GM18502 (cell line): ENCODE data around the gene CRTC3.
A peak's percentile ranks its signal among the peaks of the same experiment; 100 is the strongest.

ENCODE experiments used
- ATAC-seq: cut with Tn5 transposase; IDR thresholded peaks from one replicate; pipeline ENCODE4 v1.9.1; 2021; ENCODE audit warnings: mild to moderate bottlenecking; ENCODE audit not compliant: unreplicated experiment, poor library complexity

Gene CRTC3

DNA sequence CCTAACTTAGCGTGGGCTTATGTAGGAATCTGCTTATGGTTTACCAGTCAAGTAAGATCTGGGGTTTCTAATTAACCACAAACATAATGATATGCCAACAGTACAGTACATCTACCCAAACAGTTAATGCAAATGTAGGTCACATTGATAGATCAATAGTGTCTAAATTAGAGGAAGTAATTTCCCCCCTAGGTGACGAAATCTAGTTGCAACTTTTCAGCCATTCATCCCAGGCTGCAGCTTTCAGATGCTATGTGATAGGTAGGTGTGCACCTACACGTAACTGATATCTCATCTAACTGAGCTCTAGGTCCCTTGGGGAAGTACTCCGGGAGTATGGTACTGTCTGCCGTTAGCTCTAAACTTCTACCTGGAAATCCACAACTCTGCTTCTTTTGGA lies 57.2 kb downstream of the CRTC3 start:
- no peak for ATAC-seq

DNA sequence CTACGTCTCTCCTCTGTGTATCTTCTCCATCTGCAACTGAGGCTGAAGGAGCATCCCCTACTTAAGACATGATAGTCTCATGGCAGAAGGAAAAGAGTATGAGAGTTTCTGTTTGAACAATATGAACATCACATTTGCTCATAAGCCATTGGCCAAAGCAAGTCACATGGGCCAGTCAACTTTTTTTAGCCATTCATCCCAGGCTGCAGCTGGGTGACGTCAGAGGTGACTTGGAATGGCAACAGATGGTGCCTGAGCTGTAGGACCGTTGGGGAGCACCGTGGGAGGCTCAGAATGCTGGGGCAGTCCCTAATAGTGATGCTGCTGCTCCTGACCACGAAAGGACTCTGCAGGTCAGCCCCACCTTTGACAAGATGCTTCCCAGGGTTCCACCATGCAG lies 58.7 kb downstream of the CRTC3 start:
- ATAC-seq: no peak

DNA sequence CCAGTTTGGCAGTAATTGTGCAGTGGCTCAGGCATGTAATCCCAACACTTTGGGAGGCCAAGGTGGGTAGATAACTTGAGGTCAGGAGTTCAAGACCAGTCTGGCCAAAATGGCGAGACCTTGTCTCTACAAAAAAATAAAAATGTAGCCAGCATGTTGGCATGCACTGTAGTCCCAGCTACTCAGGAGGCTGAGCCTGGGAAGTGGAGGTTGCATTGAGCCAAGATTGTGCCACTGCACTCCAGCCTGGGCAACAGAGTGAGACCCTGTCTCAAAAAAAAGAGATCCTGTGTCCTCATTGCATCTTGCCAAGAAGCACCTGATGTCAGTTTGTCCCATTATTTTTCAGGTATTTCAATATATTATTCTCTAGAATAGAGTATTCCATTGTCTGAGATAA lies 61.8 kb downstream of the CRTC3 start:
- ATAC-seq: no peak

- no peak for ATAC-seq
Observed at GRCh38 chr15:90592131-90592881, 62.6 kb downstream of the CRTC3 start.

- no peak for ATAC-seq
Observed at GRCh38 chr15:90593499-90594158, 63.9 kb downstream of the CRTC3 start.

DNA sequence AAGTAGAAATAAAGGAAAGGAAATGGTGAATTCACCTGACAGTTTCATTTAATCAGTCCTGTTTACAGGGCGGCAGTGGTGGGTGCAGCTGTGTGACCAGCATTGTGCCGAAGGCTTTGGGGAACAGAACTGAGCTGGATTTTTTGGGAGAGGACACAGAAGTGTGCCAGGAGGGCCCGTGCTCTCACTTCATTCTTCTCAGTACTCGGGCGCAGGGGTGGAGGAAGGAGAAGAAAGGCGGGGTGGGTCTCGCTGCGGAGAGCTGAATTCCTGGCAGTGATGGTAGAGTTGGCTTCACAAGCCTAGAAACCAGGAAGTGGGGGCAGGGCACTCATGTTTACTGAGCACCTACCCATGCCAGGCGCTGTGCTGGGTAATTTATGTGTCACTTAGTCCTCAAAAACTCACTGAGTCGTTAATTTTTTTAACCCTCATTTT lies 64.6 kb downstream of the CRTC3 start:
- ATAC-seq: peak; percentile 40

DNA sequence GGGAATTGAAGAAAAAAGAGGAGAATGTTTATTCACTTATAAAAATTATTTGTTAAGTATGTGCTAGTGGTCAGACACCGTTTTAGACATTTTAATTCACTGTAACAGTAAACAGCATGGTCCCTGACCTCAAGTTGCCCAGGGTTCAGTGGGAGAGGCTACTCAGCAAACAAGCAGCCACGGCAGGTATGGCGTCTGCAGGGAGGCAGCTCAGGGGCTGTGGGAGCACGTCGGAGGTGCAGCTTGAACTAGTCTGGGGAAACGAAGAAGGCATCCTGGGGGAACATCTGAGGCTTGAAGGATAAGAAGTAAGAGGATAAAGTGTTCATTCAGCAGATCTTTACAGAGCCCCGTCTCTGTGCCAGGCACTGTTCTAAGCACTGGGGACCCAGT lies 66.0 kb downstream of the CRTC3 start:
- ATAC-seq: no peak

- no peak for ATAC-seq
Observed at GRCh38 chr15:90596943-90597342, 67.2 kb downstream of the CRTC3 start.

DNA sequence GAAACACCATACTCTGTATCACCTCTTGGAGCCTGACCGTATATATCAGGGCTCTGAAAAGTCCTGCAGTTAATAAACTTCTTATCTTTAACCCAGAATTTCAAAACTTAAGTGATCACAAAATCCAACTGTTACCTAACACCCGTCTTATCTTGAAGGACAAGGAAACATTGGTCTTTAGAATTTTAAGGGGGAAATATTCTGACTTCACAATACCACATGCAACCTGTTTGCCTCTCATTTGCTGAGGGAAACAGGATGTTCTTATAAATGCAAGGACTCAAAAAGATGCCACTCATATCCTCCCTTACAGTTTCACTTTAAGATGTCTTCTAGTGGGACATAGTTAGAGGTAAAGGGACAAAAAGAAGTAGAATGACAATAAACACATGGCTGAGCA lies 67.9 kb downstream of the CRTC3 start:
- ATAC-seq: peak; percentile 42

- ATAC-seq: peak; percentile 37
Observed at GRCh38 chr15:90598031-90598577, 68.4 kb downstream of the CRTC3 start.

- ATAC-seq: no peak
Observed at GRCh38 chr15:90598679-90599078, 69.0 kb downstream of the CRTC3 start.

DNA sequence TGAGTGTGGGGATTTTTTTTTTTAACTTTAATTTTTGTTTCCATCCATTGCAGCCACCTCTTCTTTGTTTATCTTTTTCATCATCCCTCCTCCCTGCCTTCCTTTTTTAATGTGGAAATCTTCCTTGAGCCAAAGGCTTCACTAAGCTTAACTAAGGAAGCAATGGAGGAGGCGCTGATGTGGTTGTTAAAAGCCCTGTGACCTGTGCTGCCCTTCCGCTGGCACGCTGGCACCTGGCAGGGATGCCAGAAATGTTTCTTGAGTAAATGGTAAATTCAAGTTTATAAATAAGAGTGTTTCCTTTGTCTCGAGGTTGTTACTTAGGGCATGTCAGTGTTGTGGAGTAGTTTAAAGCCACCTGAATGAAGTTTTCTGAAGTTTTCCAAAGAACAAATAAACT lies 69.4 kb downstream of the CRTC3 start:
- ATAC-seq: no peak

DNA sequence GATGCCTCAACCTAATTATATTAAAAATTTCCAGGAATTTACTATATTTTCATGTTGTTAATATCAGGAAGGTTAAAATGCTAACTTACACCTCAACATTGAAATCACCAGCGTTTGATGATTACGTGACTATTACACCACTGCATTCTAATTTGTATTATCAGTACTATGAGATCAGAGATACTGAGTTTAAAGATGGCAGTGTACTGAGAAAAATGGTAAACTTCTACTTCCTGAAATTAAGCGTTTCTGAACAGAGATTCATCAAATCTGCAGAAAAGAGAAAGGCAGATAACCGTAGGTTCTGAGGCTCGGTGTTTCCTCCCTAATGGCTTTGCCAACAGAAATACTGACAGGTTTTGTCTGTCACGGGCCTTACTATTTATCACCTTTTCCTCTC lies 69.9 kb downstream of the CRTC3 start:
- no peak for ATAC-seq

GRCh38 chr15:90600954-90601353 lies 71.2 kb downstream of the CRTC3 start:
- ATAC-seq: no peak

- ATAC-seq: no peak
Observed at GRCh38 chr15:90603893-90604292, 74.2 kb downstream of the CRTC3 start.

DNA sequence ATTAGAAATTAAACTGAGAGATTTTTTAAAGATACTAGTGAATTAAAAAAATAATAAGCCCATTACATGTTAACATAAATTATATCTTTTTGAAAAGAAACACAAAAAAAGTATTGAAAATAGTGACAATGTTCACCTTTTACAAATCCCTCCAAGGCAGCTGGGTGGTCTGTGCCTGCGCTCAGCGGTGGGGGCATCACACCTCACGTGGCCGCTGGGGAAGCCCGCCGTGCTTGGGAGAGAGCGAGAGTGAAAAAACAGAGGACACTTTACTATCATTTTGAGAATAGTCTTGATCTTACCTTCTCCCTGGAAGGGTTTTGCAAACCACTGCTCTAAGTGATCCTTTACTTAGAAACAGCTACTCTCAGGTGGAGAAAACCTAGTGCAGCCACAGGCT lies 76.9 kb downstream of the CRTC3 start:
- ATAC-seq: no peak

DNA sequence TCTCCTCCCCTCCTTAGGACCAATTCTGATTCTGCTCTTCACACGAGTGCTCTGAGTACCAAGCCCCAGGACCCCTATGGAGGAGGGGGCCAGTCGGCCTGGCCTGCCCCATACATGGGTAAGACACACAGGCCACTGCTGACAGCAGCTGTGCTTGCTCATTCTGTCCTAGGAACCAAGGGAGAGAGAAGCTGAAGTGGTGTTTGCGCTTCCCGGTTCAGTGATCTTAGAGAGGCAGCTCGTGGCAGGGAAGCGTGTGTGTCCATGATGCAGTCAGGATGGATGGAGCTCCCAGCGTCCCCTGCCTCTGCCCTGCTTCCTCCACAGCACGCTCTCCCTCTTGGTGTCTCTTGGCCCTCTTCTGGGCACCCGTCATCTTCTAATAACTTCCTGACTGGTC lies 77.6 kb downstream of the CRTC3 start:
- no peak for ATAC-seq

GRCh38 chr15:90609242-90610180 lies 79.8 kb downstream of the CRTC3 start:
- ATAC-seq: no peak

- ATAC-seq: no peak
Observed at GRCh38 chr15:90610190-90610589, 80.5 kb downstream of the CRTC3 start.

DNA sequence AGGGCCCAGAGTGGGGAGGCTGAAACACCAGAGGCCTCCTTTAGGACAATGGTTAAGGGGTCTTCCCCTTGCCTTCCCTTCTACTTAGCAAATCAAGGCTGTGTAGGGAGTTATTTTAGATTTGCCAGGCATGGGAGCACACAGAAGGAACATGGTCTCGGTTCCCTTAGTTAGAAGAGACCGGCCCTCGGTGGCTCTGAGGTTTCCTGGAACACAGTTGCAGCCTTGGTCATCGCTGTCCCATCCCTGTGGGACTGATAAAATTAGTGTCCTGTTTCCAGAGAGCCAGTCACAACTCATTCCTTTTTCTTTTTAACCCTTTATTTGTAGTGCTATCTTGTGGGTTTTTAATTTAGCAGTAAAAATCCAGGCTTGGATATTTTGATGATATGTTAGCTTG lies 81.4 kb downstream of the CRTC3 start:
- ATAC-seq: no peak

- ATAC-seq: no peak
Observed at GRCh38 chr15:90617171-90617570, 87.4 kb downstream of the CRTC3 start.
